ENCODE data around the gene KBTBD13.
"Not testable (repeated sequence)": the region's sequence is repeated elsewhere in the genome, so short reads cannot be mapped to it uniquely, and the experiment has no call there.

Gene KBTBD13

DNA sequence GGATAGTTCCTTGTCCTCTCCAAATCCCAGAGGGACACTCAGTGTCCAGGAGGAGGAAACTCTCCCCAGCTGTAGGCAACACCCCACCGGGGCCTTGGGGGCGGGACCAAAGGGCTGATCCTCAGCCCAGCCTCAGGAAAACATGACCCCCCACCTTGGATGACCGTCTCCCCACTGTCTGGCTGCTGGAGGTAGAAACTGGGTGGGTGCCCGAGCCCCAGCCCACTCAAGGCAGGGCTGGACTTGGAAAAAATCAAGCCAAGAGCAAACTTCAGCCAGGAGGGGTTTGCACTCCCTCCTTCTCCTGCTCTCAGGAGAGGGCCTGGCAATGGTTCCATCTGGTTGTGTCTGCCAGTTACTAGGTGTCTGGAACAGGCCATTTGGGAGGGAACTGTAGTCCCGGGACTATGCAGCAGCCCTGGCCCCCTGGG is 5.2 kb upstream of the KBTBD13 start:
- no peak for DNase-seq

- DNase-seq = no peak
Observed at GRCh38 chr15:65072027-65072426, 4.5 kb upstream of the KBTBD13 start.

DNA sequence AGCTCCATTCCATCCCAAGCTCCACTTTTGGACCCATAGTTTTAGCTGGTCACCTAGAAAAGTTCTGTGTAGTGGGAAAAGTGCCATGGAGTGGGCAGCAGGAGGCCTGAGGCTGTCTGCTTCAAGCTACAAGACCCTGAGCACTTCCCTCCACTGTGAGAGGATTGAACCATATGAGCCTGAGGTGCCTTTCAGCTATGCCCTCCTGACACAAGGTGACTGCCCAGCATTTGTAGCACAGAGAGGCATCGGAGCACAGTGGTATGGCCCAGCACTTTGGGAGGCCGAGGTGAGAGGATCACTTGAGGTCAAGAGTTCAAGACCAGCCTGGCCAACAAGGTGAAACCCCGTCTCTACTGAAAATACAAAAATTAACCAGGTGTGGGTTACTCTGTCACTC is 3.9 kb upstream of the KBTBD13 start:
- no peak for DNase-seq

- DNase-seq = not testable (repeated sequence)
Observed at GRCh38 chr15:65074946-65075345, 1.6 kb upstream of the KBTBD13 start.

DNA sequence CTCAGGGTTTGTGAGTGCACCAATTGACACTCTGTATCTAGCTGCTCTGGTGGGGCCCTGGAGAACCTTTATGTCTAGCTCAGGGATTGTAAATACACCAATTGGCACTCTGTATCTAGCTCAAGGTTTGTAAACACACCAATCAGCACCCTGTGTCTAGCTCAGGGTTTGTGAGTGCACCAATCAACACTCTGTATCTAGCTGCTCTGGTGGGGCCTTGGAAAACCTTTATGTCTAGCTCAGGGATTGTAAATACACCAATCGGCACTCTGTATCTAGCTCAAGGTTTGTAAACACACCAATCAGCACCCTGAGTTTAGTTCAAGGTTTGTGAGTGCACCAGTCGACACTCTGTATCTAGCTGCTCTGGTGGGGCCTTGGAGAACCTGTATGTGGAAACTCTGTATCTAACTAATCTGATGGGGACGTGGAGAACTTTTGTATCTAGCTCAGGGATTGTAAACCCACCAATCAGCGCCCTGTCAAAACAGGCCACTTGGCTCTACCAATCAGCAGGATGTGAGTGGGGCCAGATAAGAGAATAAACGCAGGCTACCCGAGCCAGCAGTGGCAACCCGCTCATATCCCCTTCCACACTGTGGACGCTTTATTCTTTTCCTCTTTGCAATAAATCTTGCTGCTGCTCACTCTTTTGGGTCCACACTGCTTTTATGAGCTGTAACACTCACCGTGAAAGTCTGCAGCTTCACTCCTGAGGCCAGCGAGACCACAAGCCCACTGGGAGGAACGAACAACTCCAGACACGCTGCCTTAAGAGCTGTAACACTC is 745 bp upstream of the KBTBD13 start:
- DNase-seq = not testable (repeated sequence)

DNA sequence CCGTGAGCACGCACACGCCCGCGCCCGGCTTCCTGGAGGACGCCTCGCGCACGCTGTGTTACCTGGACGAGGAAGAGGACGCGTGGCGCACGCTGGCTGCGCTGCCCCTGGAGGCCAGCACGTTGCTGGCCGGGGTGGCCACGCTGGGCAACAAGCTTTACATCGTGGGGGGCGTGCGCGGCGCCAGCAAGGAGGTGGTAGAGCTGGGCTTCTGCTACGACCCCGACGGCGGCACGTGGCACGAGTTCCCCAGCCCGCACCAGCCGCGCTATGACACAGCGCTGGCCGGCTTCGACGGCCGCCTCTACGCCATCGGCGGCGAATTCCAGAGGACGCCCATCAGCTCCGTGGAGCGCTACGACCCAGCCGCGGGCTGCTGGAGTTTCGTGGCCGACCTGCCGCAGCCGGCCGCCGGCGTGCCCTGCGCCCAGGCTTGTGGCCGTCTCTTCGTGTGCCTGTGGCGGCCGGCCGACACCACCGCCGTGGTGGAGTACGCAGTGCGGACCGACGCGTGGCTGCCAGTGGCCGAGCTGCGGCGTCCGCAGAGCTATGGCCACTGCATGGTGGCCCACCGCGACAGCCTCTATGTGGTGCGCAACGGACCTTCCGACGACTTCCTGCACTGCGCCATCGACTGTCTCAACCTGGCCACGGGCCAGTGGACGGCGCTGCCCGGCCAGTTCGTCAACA is 890 bp downstream of the KBTBD13 start:
- DNase-seq = no peak

DNA sequence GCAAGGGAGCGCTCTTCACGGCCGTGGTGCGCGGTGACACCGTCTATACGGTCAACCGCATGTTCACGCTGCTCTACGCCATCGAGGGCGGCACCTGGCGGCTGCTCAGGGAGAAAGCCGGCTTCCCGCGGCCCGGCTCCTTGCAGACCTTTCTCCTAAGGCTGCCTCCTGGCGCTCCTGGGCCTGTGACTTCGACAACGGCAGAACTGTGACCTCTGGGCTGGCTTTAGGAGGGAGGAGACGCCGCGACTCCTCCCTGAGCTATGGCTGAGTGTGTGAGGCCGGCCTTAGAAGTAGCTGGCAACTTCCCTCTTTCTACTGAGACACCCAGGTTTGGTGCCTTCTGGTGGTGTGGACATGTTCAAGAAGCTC is 1.4 kb downstream of the KBTBD13 start:
- DNase-seq = no peak

DNA sequence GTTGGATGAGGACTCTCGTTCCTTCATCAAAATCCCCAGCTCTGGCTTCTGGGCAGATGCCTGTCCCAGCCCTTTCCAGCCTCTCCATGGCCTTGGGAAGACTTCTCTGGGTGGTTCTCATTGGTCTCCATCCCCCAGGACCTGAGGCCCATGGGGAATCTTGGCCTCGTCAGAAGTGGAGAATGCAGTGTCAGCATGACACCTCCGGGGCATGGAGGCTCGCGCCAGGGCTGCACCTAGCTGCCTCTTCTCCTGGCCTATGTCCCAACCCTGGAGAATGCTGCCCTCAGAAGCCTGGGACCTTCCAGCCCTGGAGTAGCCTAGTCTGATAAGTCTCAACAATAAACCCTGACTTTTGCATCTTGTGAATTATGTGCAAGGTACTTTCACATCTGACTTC is 3.0 kb downstream of the KBTBD13 start:
- DNase-seq = no peak

- no peak for DNase-seq
Observed at GRCh38 chr15:65081270-65081669, 4.7 kb downstream of the KBTBD13 start.

- DNase-seq = no peak
Observed at GRCh38 chr15:65081758-65082157, 5.2 kb downstream of the KBTBD13 start.

DNA sequence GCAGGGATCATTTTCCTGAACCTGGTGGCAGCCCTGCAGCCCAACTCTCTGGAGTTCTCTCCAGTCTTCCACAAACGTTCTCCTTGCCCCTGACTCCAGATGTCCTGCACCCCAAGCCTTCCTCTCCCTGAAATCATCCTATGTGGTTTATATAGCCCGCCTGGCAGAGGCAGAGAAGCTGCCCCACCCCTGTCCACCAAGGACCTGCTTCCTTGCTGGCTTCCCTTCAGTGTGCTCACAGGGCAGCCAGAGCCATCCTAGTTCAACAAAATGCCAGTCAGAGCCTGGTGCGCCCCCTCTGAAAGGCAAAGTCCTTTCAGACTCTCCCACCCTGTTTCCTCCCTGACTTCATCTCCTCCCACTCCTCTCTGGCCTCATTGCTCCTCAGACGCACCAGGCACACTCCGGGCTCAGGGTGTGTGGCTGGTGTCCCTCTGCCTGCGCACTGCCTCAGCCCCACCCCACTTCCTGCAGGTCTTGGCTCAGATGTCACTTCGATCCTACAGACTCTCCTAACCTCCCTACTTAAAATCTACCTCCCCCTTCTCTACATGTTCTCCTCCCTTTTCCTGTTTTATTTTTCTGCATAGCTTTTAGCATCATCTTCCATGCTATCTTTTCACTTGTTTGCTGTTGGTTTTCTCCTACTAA is 5.9 kb downstream of the KBTBD13 start:
- DNase-seq = no peak

DNA sequence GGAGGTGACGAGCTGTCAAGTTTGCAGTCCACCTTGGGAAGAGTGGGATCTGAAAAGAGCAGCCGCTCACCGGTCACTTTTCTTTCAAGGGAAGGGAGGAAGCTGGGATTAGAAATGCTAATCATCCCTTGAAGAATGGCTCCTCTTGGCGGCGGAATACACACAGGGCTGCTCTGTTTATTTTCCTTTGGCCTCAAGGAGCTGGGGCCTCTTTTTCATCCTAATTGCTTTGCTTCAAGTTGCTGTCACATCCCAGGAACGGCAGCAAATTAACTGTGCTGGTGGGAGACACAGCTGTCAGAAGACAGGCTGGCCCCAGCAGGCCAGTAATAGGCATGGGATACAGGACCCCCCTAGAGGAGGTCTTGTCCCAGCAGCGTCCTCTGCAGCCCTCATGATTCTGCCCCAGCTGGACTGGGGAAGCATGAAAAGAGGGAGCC is 6.7 kb downstream of the KBTBD13 start:
- DNase-seq = no peak

GRCh38 chr15:65084500-65085206 is 8.1 kb downstream of the KBTBD13 start:
- no peak for DNase-seq

GRCh38 chr15:65085207-65085753 is 8.7 kb downstream of the KBTBD13 start:
- DNase-seq = no peak

GRCh38 chr15:65085990-65086679 is 9.6 kb downstream of the KBTBD13 start:
- DNase-seq = no peak

GRCh38 chr15:65086680-65087111 is 10.2 kb downstream of the KBTBD13 start:
- DNase-seq = no peak

DNA sequence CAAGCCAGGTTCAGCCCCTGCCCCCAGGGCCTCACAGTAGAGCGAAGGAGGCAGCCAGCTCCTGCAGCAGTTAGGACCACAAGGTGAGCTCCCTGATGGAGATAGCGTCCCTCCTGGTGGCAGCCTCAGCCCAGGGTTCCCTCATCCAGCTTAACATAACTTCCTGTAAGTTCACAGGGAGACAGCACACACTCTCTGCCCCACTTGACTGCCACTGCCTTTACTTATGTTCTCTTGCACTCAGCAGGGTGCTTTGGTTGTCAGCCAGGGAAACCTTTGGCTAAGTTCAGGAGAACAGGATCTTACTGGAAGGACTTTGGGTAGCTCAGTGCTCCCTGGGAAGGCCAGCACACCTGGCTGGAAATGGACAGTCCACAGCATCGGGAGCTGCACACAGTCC is 10.9 kb downstream of the KBTBD13 start:
- no peak for DNase-seq

GRCh38 chr15:65087873-65088642 is 11.5 kb downstream of the KBTBD13 start:
- DNase-seq = no peak

DNA sequence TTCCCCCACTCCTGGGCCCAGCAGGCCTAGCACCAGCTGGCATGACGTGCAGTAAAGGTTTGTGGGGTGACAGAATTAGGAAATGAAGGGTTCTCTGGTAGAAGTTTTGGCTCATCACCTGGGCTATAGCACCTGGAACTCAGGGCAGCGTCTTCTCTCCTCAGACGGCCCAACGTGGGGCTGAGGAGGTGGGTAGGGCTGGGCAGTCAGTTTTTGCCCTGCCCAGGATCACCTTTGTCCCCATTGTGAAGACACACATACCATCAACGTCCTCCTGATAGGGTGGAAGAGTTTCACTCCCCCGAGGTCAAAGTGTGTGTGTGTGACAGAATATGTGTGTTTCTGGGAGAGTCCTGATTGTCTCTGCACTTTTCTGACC is 12.1 kb downstream of the KBTBD13 start:
- no peak for DNase-seq

GRCh38 chr15:65089206-65089824 is 12.8 kb downstream of the KBTBD13 start:
- DNase-seq = no peak

Data from SHP77 treated with DMSO at 0.1 percent for 48 hours (cell line).